ENCODE results near the gene FGL2.
"Not testable (repeated sequence)": the region's sequence is repeated elsewhere in the genome, so short reads cannot be mapped to it uniquely, and the experiment has no call there.

Gene FGL2

GRCh38 chr7:77199013-77199966, at the start of gene FGL2:
FGL2 (minus strand) TSS chr7:77199819; CDS start chr7:77199793, 26 bp downstream.
- DNase-seq (ENCODE audit: low spot score) = peak; percentile 55

GRCh38 chr7:77248154-77248553, 48.5 kb upstream of the FGL2 start:
- DNase-seq (ENCODE audit: low spot score) = no peak

GRCh38 chr7:77247206-77247850, 47.7 kb upstream of the FGL2 start:
- peak; percentile 76 for DNase-seq (ENCODE audit: low spot score)

- DNase-seq (ENCODE audit: low spot score) = no peak
Observed at GRCh38 chr7:77246026-77246640, 46.5 kb upstream of the FGL2 start.

GRCh38 chr7:77245015-77245755, 45.6 kb upstream of the FGL2 start:
- DNase-seq (ENCODE audit: low spot score) = peak; percentile 35

- DNase-seq (ENCODE audit: low spot score) = no peak
Observed at GRCh38 chr7:77244222-77244934, 44.8 kb upstream of the FGL2 start.

- no peak for DNase-seq (ENCODE audit: low spot score)
Observed at GRCh38 chr7:77242554-77242953, 42.9 kb upstream of the FGL2 start.

- DNase-seq (ENCODE audit: low spot score) = peak; percentile 63
Observed at GRCh38 chr7:77242068-77242467, 42.4 kb upstream of the FGL2 start.

- no peak for DNase-seq (ENCODE audit: low spot score)
Observed at GRCh38 chr7:77239471-77239870, 39.9 kb upstream of the FGL2 start.

- DNase-seq (ENCODE audit: low spot score) = peak; percentile 92
Observed at GRCh38 chr7:77238703-77239136, 39.1 kb upstream of the FGL2 start.

GRCh38 chr7:77235276-77235675, 35.7 kb upstream of the FGL2 start:
- no peak for DNase-seq (ENCODE audit: low spot score)

GRCh38 chr7:77232467-77232866, 32.8 kb upstream of the FGL2 start:
- no peak for DNase-seq (ENCODE audit: low spot score)

- DNase-seq (ENCODE audit: low spot score) = not testable (repeated sequence)
Observed at GRCh38 chr7:77228795-77229194, 29.2 kb upstream of the FGL2 start.

- no peak for DNase-seq (ENCODE audit: low spot score)
Observed at GRCh38 chr7:77226357-77226839, 26.8 kb upstream of the FGL2 start.

GRCh38 chr7:77223261-77223660, 23.6 kb upstream of the FGL2 start:
- DNase-seq (ENCODE audit: low spot score) = no peak

- DNase-seq (ENCODE audit: low spot score) = no peak
Observed at GRCh38 chr7:77222819-77223218, 23.2 kb upstream of the FGL2 start.

- peak; percentile 62 for DNase-seq (ENCODE audit: low spot score)
Observed at GRCh38 chr7:77222065-77222464, 22.4 kb upstream of the FGL2 start.

GRCh38 chr7:77219701-77220331, 20.2 kb upstream of the FGL2 start:
- not testable (repeated sequence) for DNase-seq (ENCODE audit: low spot score)

GRCh38 chr7:77217474-77218185, 18.0 kb upstream of the FGL2 start:
- DNase-seq (ENCODE audit: low spot score) = no peak
